Lower lobe of right lung (tissue), 2 donors: Measurements from ENCODE around the gene HOXA7. TPM values are rescaled to one million over a fixed set of nuclear protein-coding genes. Genes with fewer than 3 reads are reported as not detected.

ENCODE experiments used
- ATAC-seq, 2 donors: fragments of 200-7000 bp; cut with Tn5 transposase; one replicate each; pipeline ENCODE4 v1.9.1; 2020 to 2022; ENCODE audit warnings: mild to moderate bottlenecking in 2 of 2, moderate library complexity in 2 of 2
- DNase-seq: peaks from one replicate; pipeline ENCODE4 v3.0.0-alpha.2; 2020
- H3K27ac ChIP-seq: fragments of 200-600 bp; one replicate; pipeline ENCODE4 v1.8.0; 2022
- H3K27me3 ChIP-seq: fragments of 200-600 bp; one replicate; pipeline ENCODE4 v1.8.0; 2022; ENCODE audit warnings: low read depth
- H3K36me3 ChIP-seq: fragments of 200-600 bp; one replicate; pipeline ENCODE4 v1.8.0; 2022; ENCODE audit warnings: mild to moderate bottlenecking
- H3K4me1 ChIP-seq: fragments of 200-600 bp; one replicate; pipeline ENCODE4 v1.8.0; 2022
- H3K4me3 ChIP-seq: fragments of 200-600 bp; one replicate; pipeline ENCODE4 v1.8.0; 2022; ENCODE audit warnings: mild to moderate bottlenecking
- H3K9me3 ChIP-seq: fragments of 200-600 bp; one replicate; pipeline ENCODE4 v1.8.0; 2022
- CTCF ChIP-seq: fragments of 200-600 bp; IDR thresholded peaks from one replicate; pipeline ENCODE4 v1.8.0; 2022; ENCODE audit warnings: antibody characterized with exemption, mild to moderate bottlenecking
- intact Hi-C: fragments of 100-400 bp; cut with DNase I; formaldehyde crosslinking; loops from one replicate; pipeline ENCODE4 v1.11.0; 2022
- total RNA-seq: library from RNA; stranded (reverse); fragmentation: NEBNext Ultra II Directional; extraction: Animal tissue kit (Norgen Biotek cat#: 25700); gene quantifications from one replicate; pipeline ENCODE4 v1.2.1, GENCODE V29; 2021
- donor health status: DM: no; HTN: yes; CAD: no; lungs with severe emphysema.

HOXA7 gene
- total RNA-seq, 1 donor from 2014 or later = 2.2 TPM

GRCh38 chr7:27145165-27145913 lies 11.1 kb downstream of the HOXA7 start:
- Histone ChIP-seq H3K27me3 (peaks cover 78% of the 10 kb centered on the region), H3K27ac (peak overlapping the region; percentile 89), H3K36me3 (no peaks in the 10 kb centered on the region), H3K9me3 (no peaks in the 10 kb centered on the region), H3K4me3 (peak overlapping the region; percentile 70), H3K4me1 (peaks cover 26% of the 10 kb centered on the region)
- ATAC-seq = no peak
- no peak for DNase-seq
- TF ChIP-seq CTCF = no peak
- intact Hi-C loops = no loop called here

- intact Hi-C loops = loop anchor here (5.0 kb wide), 1 partner anchor 287 kb away; no protein-coding TSS in a partner anchor
- no peak for TF ChIP-seq CTCF
- peaks cover 72% of the 10 kb centered on the region for H3K27me3 ChIP-seq
- no peaks in the 10 kb centered on the region for H3K36me3 ChIP-seq
- ATAC-seq (no peak), DNase-seq (no peak)
- H3K9me3 ChIP-seq = no peaks in the 10 kb centered on the region
- peak overlapping the region; percentile 70 for H3K4me3 ChIP-seq
- H3K27ac ChIP-seq = peak overlapping the region; percentile 89
- H3K4me1 ChIP-seq = peaks cover 21% of the 10 kb centered on the region
Observed at GRCh38 chr7:27144781-27145164, 11.7 kb downstream of the HOXA7 start.

- intact Hi-C loops = loop anchor here (5.0 kb wide), 1 partner anchor 287 kb away; no protein-coding TSS in a partner anchor
- H3K36me3 ChIP-seq = no peaks in the 10 kb centered on the region
- H3K4me1 ChIP-seq = peaks cover 21% of the 10 kb centered on the region
- no peaks in the 10 kb centered on the region for H3K9me3 ChIP-seq
- ATAC-seq (no peak), DNase-seq (no peak)
- H3K4me3 ChIP-seq = peak overlapping the region; percentile 70
- peak overlapping the region; percentile 89 for H3K27ac ChIP-seq
- TF ChIP-seq CTCF = no peak
- peaks cover 73% of the 10 kb centered on the region for H3K27me3 ChIP-seq
Observed at GRCh38 chr7:27143950-27144780, 12.3 kb downstream of the HOXA7 start.

- Histone ChIP-seq H3K4me3 (peak within 1 kb of the TSS; percentile 70), H3K9me3 (no peaks in the 10 kb centered on the region), H3K4me1 (peaks cover 18% of the 10 kb centered on the region), H3K36me3 (no peaks in the 10 kb centered on the region), H3K27me3 (peaks cover 68% of the 10 kb centered on the region), H3K27ac (peak within 1 kb of the TSS; percentile 95)
- intact Hi-C loops = loop anchor here (5.0 kb wide), 1 partner anchor 286 kb away; no protein-coding TSS in a partner anchor
- peak; percentile 85 for TF ChIP-seq CTCF
- ATAC-seq (peak; percentile 79 to 81), DNase-seq (no peak)
Observed at GRCh38 chr7:27143023-27143949, 13.2 kb downstream of the HOXA7 start, which contains the start of gene HOXA5. TSS of gene HOXA5 (minus strand) at chr7:27143681. CDS start at chr7:27143607, 74 bp downstream.
